ENCODE results near the gene CASD1. TPM values are rescaled to one million over a fixed set of nuclear protein-coding genes. Genes with fewer than 3 reads are reported as not detected.

The CASD1 gene
- total and polyA plus RNA-seq, 3 donors from 2014 or later, result 20.5 to 47.4 (median 47.1) TPM

DNA sequence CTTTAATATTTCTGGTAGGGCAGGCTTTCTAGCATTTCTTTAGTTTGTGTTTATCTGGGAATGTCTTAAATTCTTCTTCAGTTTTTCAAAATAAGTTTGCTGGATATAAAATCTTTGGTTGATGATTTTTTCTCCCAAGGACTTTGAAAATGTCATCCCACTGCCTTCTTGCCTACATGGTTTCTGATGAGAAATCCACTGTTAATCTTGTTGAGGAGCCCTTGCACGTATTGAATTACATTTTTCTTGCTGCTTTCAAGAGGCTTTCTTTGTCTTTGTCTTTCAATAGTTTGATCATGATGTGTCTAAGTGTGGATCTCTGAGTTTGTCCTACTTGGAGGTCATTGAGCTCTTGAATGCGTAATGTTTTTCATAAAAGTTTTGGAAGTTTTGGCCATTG, 66.0 kb downstream of the CASD1 start:
- H3K4me3 ChIP-seq, result no peak overlapping the region
- H3K4me1 ChIP-seq, result no peaks in the 10 kb centered on the region
- H3K27ac ChIP-seq, result no peak overlapping the region
- no peak for DNase-seq
- 97 to 98% methylated on average over 2 of the region's 2 CpGs for WGBS, 2 donors
- no peaks in the 10 kb centered on the region for H3K9me3 ChIP-seq
- no peaks in the 10 kb centered on the region for H3K36me3 ChIP-seq (ENCODE audit: low read depth, missing control alignments)
- intact Hi-C loops (cut with DNase I; ENCODE audit: low total_unique reads), result no loop called here
- TF ChIP-seq CTCF (IDR thresholded peaks at IDR 0.05) (no peak), POLR2A (IDR thresholded peaks at IDR 0.05) (no peak)
- no peaks in the 10 kb centered on the region for H3K27me3 ChIP-seq

GRCh38 chr7:94576316-94576715, 66.7 kb downstream of the CASD1 start:
- Histone ChIP-seq H3K36me3 (ENCODE audit: low read depth, missing control alignments) (no peaks in the 10 kb centered on the region), H3K4me3 (no peak overlapping the region), H3K27me3 (no peaks in the 10 kb centered on the region), H3K9me3 (no peaks in the 10 kb centered on the region), H3K27ac (no peak overlapping the region), H3K4me1 (no peaks in the 10 kb centered on the region)
- intact Hi-C loops (cut with DNase I; ENCODE audit: low total_unique reads), result no loop called here
- TF ChIP-seq CTCF (IDR thresholded peaks at IDR 0.05) (no peak), POLR2A (IDR thresholded peaks at IDR 0.05) (no peak)
- WGBS, 2 donors, result 97 to 98% methylated on average over 2 of the region's 2 CpGs
- no peak for DNase-seq

- intact Hi-C loops (cut with DNase I; ENCODE audit: low total_unique reads), result no loop called here
- 88 to 100% methylated on average over 1 of the region's 1 CpG for WGBS, 2 donors
- no peak for DNase-seq
Observed at GRCh38 chr7:94577357-94577756, 67.7 kb downstream of the CASD1 start.

DNA sequence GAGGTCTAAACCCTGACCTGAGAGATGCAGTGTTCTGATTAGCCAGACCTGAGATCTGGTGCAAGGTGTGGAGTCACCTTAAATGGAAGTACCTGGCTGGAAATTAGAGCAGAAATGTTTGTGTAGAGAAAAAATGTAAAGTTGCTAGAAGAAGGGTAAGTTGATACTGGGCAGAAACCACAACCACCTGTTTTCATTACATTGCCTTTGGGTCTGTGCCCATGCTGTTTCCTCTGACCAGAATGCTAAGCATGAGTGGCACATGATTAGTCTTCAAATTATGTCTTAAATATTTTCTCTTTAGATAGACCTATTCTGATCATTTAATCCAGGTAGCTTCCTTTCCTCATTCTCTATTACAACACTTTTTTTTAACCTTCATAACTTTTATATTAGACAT, 69.0 kb downstream of the CASD1 start:
- H3K4me1 ChIP-seq, result no peaks in the 10 kb centered on the region
- no peak for DNase-seq
- H3K27ac ChIP-seq, result no peak overlapping the region
- no peaks in the 10 kb centered on the region for H3K27me3 ChIP-seq
- no peaks in the 10 kb centered on the region for H3K36me3 ChIP-seq (ENCODE audit: low read depth, missing control alignments)
- H3K4me3 ChIP-seq, result no peak overlapping the region
- intact Hi-C loops (cut with DNase I; ENCODE audit: low total_unique reads), result no loop called here
- TF ChIP-seq POLR2A (IDR thresholded peaks at IDR 0.05) (no peak), CTCF (IDR thresholded peaks at IDR 0.05) (no peak)
- H3K9me3 ChIP-seq, result no peaks in the 10 kb centered on the region

More at GRCh38 chr7:94577357-94577756, 67.7 kb downstream of the CASD1 start:
- Histone ChIP-seq H3K36me3 (ENCODE audit: low read depth, missing control alignments) (no peaks in the 10 kb centered on the region), H3K27me3 (no peaks in the 10 kb centered on the region), H3K27ac (no peak overlapping the region), H3K9me3 (no peaks in the 10 kb centered on the region), H3K4me1 (no peaks in the 10 kb centered on the region), H3K4me3 (no peak overlapping the region)
- TF ChIP-seq POLR2A (IDR thresholded peaks at IDR 0.05) (no peak), CTCF (IDR thresholded peaks at IDR 0.05) (no peak)

GRCh38 chr7:94579470-94579869, 69.9 kb downstream of the CASD1 start:
- Histone ChIP-seq H3K4me3 (no peak overlapping the region), H3K9me3 (no peaks in the 10 kb centered on the region), H3K27ac (no peak overlapping the region), H3K27me3 (no peaks in the 10 kb centered on the region), H3K4me1 (no peaks in the 10 kb centered on the region), H3K36me3 (ENCODE audit: low read depth, missing control alignments) (no peaks in the 10 kb centered on the region)
- 87 to 88% methylated on average over 2 of the region's 2 CpGs for WGBS, 2 donors
- no peak for DNase-seq
- intact Hi-C loops (cut with DNase I; ENCODE audit: low total_unique reads), result no loop called here
- TF ChIP-seq CTCF (IDR thresholded peaks at IDR 0.05) (no peak), POLR2A (IDR thresholded peaks at IDR 0.05) (no peak)

Measured in testis (tissue), 3 donors.